Epithelial cell of proximal tubule (primary cell): ENCODE measurements around the gene SMPD3. TPM values are rescaled to one million over a fixed set of nuclear protein-coding genes. Genes with fewer than 3 reads are reported as not detected.

Experiments used
- DNase-seq: peaks from one replicate; pipeline ENCODE4 v3.0.0-alpha.2; 2011; ENCODE audit warnings: low read depth
- H3K4me3 ChIP-seq: 2 replicates; pipeline ENCODE4 v1.5.1; 2011; ENCODE audit warnings: low read depth, mild to moderate bottlenecking, low read length
- total RNA-seq: library from RNA; depleted of rRNA; stranded (reverse); fragments of >200 nt; gene quantifications from 2 replicates; pipeline ENCODE4 v1.2.3, GENCODE V29; 2015
- TF ChIP-seq, protein P1 (sequence below): conservative IDR thresholded peaks from 2 replicates; pipeline ENCODE4 v1.5.1; 2012; ENCODE audit warnings: low read depth, mild to moderate bottlenecking, low read length

SMPD3 gene
- total RNA-seq, 1 donor from 2014 or later, result not detected

DNA sequence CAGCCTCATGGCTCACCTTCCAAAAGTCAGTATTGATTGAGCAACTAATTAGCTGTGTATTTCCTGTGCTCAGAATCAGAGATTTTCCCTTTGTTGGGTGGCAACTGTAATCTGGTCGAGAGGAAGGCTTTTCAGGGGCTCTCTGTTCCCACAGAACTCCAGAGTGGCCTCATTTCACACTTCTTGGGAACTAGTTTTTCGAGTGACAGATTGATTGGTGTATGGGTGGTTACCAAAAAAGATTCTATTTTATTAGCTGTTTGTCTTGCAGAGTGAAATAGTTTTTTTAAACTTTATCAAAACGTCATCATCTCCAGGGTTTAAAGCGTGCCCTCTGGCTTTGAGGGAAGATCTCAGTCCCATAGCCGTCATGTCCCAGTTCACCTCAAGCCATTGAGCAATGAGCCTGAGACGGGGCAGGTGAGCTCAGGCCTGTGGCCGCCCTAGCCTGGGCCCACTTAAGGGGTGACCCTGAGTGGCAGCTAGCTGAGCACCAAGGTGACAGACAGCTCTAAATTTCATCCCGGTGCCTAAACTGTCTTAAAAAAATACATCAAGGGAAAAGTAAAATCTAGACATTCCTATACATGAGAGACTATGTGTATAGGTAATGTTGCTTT, 53.0 kb downstream of the SMPD3 start:
- no peak overlapping the region for H3K4me3 ChIP-seq
- no peak for DNase-seq
- TF ChIP-seq, protein P1, sequence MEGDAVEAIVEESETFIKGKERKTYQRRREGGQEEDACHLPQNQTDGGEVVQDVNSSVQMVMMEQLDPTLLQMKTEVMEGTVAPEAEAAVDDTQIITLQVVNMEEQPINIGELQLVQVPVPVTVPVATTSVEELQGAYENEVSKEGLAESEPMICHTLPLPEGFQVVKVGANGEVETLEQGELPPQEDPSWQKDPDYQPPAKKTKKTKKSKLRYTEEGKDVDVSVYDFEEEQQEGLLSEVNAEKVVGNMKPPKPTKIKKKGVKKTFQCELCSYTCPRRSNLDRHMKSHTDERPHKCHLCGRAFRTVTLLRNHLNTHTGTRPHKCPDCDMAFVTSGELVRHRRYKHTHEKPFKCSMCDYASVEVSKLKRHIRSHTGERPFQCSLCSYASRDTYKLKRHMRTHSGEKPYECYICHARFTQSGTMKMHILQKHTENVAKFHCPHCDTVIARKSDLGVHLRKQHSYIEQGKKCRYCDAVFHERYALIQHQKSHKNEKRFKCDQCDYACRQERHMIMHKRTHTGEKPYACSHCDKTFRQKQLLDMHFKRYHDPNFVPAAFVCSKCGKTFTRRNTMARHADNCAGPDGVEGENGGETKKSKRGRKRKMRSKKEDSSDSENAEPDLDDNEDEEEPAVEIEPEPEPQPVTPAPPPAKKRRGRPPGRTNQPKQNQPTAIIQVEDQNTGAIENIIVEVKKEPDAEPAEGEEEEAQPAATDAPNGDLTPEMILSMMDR, result no peak

GRCh38 chr16:68393333-68393732, 55.0 kb downstream of the SMPD3 start:
- no peak for DNase-seq
- no peak overlapping the region for H3K4me3 ChIP-seq
- TF ChIP-seq, protein P1, result no peak

GRCh38 chr16:68389750-68390371, 58.4 kb downstream of the SMPD3 start:
- DNase-seq, result no peak
- TF ChIP-seq, protein P1, result no peak
- H3K4me3 ChIP-seq, result no peak overlapping the region

DNA sequence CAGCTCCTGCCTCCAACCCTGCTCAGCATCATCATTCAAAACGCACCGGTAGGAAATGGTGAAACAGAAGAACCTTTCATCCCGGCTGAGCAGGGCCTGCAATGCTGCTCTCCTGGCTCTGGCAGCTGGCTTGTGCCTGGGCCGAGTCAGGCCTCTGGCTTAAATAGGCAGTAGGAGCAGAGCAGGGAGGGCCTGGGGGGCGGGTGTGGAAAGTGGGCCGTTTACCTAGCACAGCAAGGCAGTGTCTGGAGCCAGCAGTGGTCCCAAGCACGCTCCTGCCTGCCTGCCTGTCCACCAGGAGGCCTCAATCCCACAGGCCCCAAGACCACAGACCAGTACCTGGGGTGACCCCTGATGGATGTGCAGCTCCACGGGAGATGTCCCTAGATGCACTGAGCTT, 59.3 kb downstream of the SMPD3 start:
- H3K4me3 ChIP-seq, result no peak overlapping the region
- TF ChIP-seq, protein P1, result no peak
- DNase-seq, result no peak

DNA sequence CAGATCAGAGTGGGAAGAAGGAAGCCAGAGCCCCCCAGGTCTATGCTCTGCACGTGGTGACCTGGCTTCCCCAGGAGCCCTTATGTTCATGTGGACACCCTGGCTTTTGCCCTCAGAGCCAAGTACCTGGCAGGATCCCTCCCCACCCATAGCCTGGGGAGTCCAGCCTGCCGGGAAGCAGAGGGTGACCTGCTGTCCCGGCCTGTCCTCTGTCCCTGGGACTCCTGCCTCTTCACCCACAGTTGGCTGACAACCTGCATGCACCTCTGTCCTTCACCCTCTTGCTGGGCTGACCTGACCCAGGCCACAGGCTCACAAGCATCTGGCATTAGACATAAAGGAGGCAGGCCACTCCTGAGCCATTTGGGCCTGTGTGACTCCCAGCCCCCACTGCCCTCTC, 60.2 kb downstream of the SMPD3 start:
- TF ChIP-seq, protein P1, result no peak
- no peak overlapping the region for H3K4me3 ChIP-seq
- DNase-seq, result no peak

- DNase-seq, result no peak
- TF ChIP-seq, protein P1, result no peak
- H3K4me3 ChIP-seq, result no peak overlapping the region
These were observed 61.0 kb downstream of the SMPD3 start for GRCh38 chr16:68387301-68387700.

DNA sequence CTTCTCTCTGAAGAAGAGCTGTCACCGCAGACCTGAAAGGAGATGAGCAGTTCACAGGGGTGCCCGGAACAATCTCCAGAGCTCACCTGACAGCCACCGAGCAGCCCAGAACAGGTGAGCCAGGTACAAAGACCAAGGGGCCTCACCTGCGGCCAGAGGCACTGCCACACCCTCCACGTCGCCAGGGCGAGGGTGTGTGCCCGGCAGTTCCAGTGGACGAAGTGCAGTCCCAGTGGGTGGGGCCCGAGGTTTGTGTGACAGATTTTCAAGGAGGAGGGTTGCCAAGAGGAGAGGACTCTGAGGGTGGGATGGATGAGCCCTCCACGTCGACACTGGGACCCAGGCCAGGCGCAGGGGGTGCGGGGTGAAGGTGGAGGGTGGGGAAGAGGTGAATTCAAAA, 61.7 kb downstream of the SMPD3 start:
- no peak for DNase-seq
- TF ChIP-seq, protein P1, result no peak
- no peak overlapping the region for H3K4me3 ChIP-seq
